ENCODE data around the gene AFF4. TPM values are rescaled to one million over a fixed set of nuclear protein-coding genes. Genes with fewer than 3 reads are reported as not detected.
A peak's percentile ranks its signal among the peaks of the same experiment; 100 is the strongest.

Gene AFF4
- total RNA-seq, 1 experiment from 2014 or later = 38.6 TPM

- TF ChIP-seq FOSL1 (IDR thresholded peaks at IDR 0.05; ENCODE audit: low read depth) = no peak
These were observed 37.0 kb downstream of the AFF4 start (continued) for GRCh38 chr5:132926437-132926836.

- no peak overlapping the region for H2AFZ ChIP-seq (ENCODE audit: low read depth, low read length, poor library complexity, severe bottlenecking)
- H4K20me1 ChIP-seq (ENCODE audit: insufficient read depth) = no peaks in the 10 kb centered on the region
- RAD21 ChIA-PET (ENCODE audit: low non-redundant PET in 1 of 2, low total read pairs in 2 of 2, uncharacterized antibody in 2 of 2, unreplicated experiment in 2 of 2) = no interaction called here
- CTCF ChIA-PET = interaction anchor here (0.5 kb wide), 1 partner anchor 177 kb away, joined by 4 read pairs; no protein-coding TSS in a partner anchor
- peak overlapping the region; percentile 47; the same call in 1 of the 2 replicates for H3K9ac ChIP-seq (ENCODE audit: low read length)
- DNase-seq (ENCODE audit: low read depth, low spot score) (no peak), ATAC-seq (peak; percentile 23)
- H3K4me3 ChIP-seq (replicated peaks in 1 of 2; ENCODE audit: low read depth in 1 of 2, low read length in 2 of 2) = peak overlapping the region in 1 of 2 experiments; percentile 17; a peak in 2 of 4 replicates
- peaks cover 14 to 24% of the 10 kb centered on the region in 2 experiments for H3K4me1 ChIP-seq (ENCODE audit: control insufficient read depth in 1 of 2, insufficient read depth in 2 of 2, low read length in 2 of 2)
- TF ChIP-seq SRF (IDR thresholded peaks at IDR 0.05; ENCODE audit: low read depth) = no peak
- no peak for TF ChIP-seq POLR2A (IDR thresholded peaks at IDR 0.05; ENCODE audit: borderline replicate concordance, extremely low read depth, insufficient read depth, insufficient read length)
- TF ChIP-seq SIN3A (IDR thresholded peaks at IDR 0.05; ENCODE audit: low read depth) = no peak
- no peak for TF ChIP-seq ZNF274 (IDR thresholded peaks at IDR 0.05; ENCODE audit: low read depth, low read length)
- no peak for TF ChIP-seq FOSL1 (IDR thresholded peaks at IDR 0.05; ENCODE audit: low read depth)
- no peak for TF ChIP-seq POLR2AphosphoS5 (IDR thresholded peaks at IDR 0.05; ENCODE audit: low read depth, low read length)
- no peak for TF ChIP-seq CBX3 (IDR thresholded peaks at IDR 0.05; ENCODE audit: low read depth)
- TF ChIP-seq TCF7L2 (IDR thresholded peaks at IDR 0.05; ENCODE audit: borderline replicate concordance, extremely low read depth, insufficient read depth, insufficient read length) = no peak
- TF ChIP-seq, protein P1, sequence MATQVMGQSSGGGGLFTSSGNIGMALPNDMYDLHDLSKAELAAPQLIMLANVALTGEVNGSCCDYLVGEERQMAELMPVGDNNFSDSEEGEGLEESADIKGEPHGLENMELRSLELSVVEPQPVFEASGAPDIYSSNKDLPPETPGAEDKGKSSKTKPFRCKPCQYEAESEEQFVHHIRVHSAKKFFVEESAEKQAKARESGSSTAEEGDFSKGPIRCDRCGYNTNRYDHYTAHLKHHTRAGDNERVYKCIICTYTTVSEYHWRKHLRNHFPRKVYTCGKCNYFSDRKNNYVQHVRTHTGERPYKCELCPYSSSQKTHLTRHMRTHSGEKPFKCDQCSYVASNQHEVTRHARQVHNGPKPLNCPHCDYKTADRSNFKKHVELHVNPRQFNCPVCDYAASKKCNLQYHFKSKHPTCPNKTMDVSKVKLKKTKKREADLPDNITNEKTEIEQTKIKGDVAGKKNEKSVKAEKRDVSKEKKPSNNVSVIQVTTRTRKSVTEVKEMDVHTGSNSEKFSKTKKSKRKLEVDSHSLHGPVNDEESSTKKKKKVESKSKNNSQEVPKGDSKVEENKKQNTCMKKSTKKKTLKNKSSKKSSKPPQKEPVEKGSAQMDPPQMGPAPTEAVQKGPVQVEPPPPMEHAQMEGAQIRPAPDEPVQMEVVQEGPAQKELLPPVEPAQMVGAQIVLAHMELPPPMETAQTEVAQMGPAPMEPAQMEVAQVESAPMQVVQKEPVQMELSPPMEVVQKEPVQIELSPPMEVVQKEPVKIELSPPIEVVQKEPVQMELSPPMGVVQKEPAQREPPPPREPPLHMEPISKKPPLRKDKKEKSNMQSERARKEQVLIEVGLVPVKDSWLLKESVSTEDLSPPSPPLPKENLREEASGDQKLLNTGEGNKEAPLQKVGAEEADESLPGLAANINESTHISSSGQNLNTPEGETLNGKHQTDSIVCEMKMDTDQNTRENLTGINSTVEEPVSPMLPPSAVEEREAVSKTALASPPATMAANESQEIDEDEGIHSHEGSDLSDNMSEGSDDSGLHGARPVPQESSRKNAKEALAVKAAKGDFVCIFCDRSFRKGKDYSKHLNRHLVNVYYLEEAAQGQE (IDR thresholded peaks at IDR 0.05; ENCODE audit: low read depth) = no peak
- TF ChIP-seq ZFX (IDR thresholded peaks at IDR 0.05) = no peak
- TF ChIP-seq, protein P2, sequence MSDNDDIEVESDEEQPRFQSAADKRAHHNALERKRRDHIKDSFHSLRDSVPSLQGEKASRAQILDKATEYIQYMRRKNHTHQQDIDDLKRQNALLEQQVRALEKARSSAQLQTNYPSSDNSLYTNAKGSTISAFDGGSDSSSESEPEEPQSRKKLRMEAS (IDR thresholded peaks at IDR 0.05) = no peak
- TF ChIP-seq EZH2phosphoT487 (IDR thresholded peaks at IDR 0.05; ENCODE audit: borderline replicate concordance) = no peak
- peaks cover 22% of the 10 kb centered on the region for H3K79me2 ChIP-seq (ENCODE audit: insufficient read depth, low read length)
- no TSS peak for BruUV-seq (replicated peaks)
- peaks cover 0 to 10% of the 10 kb centered on the region in 2 experiments; a peak in 1 of 4 replicates for H3K36me3 ChIP-seq (ENCODE audit: control insufficient read depth in 1 of 2, insufficient read depth in 2 of 2, low read length in 2 of 2)
- intact Hi-C loops (cut with micrococcal nuclease) = no loop called here
- peak overlapping the region; percentile 28; the same call in 1 of the 2 replicates for H3K27ac ChIP-seq (ENCODE audit: low read depth, low read length)
- peak overlapping the region; percentile 63 for H3K4me2 ChIP-seq (ENCODE audit: low read length)
- H3K9me2 ChIP-seq (ENCODE audit: insufficient read depth) = no peaks in the 10 kb centered on the region
- POLR2A ChIA-PET = interaction anchor here (0.7 to 1.3 kb wide), 2 partner anchors 21 to 319 kb away, joined by 3 read pairs; no protein-coding TSS in a partner anchor
- H3K9me3 ChIP-seq (ENCODE audit: control insufficient read depth in 1 of 2, insufficient read depth in 1 of 2, low read depth in 1 of 2, low read length in 2 of 2) = no peaks in the 10 kb centered on the region
- no peaks in the 10 kb centered on the region for H3K27me3 ChIP-seq (ENCODE audit: insufficient read depth, low read length)
These were observed 47.3 kb downstream of the AFF4 start for GRCh38 chr5:132916086-132916485.
